K562 (cell line): Measurements from ENCODE around the gene CARD8. TPM values are rescaled to one million over a fixed set of nuclear protein-coding genes. Genes with fewer than 3 reads are reported as not detected.
A peak's percentile ranks its signal among the peaks of the same experiment; 100 is the strongest.

Experiments
- CBX2 ChIP-seq: fragments of 200-600 bp; sonication (generic); IDR thresholded peaks from one replicate; pipeline ENCODE4 v1.6.1; 2012; ENCODE audit warnings: mild to moderate bottlenecking, low read length, inconsistent platforms; ENCODE audit not compliant: insufficient read depth, poor library complexity, severe bottlenecking
- CEBPG ChIP-seq, 3 experiments: fragments of 200-800 bp in 1 of 3; sonication (Bioruptor generic) in 1 of 3; sonication (generic) in 1 of 3; formaldehyde crosslinking in 1 of 3; IDR thresholded peaks in 2 of 3; conservative IDR thresholded peaks in 1 of 3; 2 replicates each; pipeline versions ENCODE4 v1.6.1 to v1.8.0; 2016 to 2022; ENCODE audit warnings: missing compliant biosample characterization in 2 of 3, missing genetic modification characterization in 2 of 3, mild to moderate bottlenecking in 1 of 3, missing genetic modification reagents in 1 of 3
- JUND ChIP-seq, 2 experiments: IDR thresholded peaks; 2 replicates in 1 of 2; 3 replicates in 1 of 2; pipeline ENCODE4 v1.6.1; 2011; ENCODE audit warnings: borderline replicate concordance in 2 of 2, low read depth in 2 of 2, low read length in 2 of 2, improper control_type of control experiment in 1 of 2, missing biosample characterization in 1 of 2, missing genetic modification characterization in 1 of 2, missing genetic modification reagents in 1 of 2
- NFXL1 ChIP-seq: fragments of 450-650 bp; formaldehyde crosslinking; IDR thresholded peaks from 2 replicates; pipeline ENCODE4 v1.4.0; 2021; ENCODE audit warnings: mild to moderate bottlenecking
- NR2C2 ChIP-seq, 2 experiments: fragments of 200-800 bp in 1 of 2; sonication (Bioruptor generic) in 1 of 2; sonication (generic) in 1 of 2; formaldehyde crosslinking in 1 of 2; IDR thresholded peaks; 2 replicates each; pipeline versions ENCODE4 v1.6.1 to v1.8.0; 2016 to 2022; ENCODE audit warnings: mild to moderate bottlenecking in 1 of 2, missing compliant biosample characterization in 1 of 2, missing genetic modification characterization in 1 of 2, missing genetic modification reagents in 1 of 2
- RBM34 ChIP-seq: fragments of 200-400 bp; formaldehyde crosslinking; IDR thresholded peaks from 2 replicates; pipeline ENCODE4 v1.6.1; 2018; ENCODE audit warnings: low read length, borderline replicate concordance; ENCODE audit not compliant: insufficient read depth
- SAFB2 ChIP-seq: fragments of 200-400 bp; formaldehyde crosslinking; IDR thresholded peaks from 2 replicates; pipeline ENCODE4 v1.6.1; 2018; ENCODE audit warnings: borderline replicate concordance, low read length, low read depth, moderate library complexity; ENCODE audit not compliant: severe bottlenecking
- STAT5B ChIP-seq: fragments of 250-450 bp; sonication (Bioruptor Pico); IDR thresholded peaks from 2 replicates; pipeline ENCODE4 v1.8.0; 2021; ENCODE audit warnings: mild to moderate bottlenecking, inconsistent platforms
- ZBTB1 ChIP-seq: sonication (generic); formaldehyde crosslinking; IDR thresholded peaks from 2 replicates; pipeline ENCODE4 v1.8.1; 2023; ENCODE audit warnings: missing genetic modification reagents, low read depth, mild to moderate bottlenecking, borderline replicate concordance
- ZNF174 ChIP-seq: fragments of 250-450 bp; sonication (Bioruptor Pico); IDR thresholded peaks from 2 replicates; pipeline ENCODE4 v1.4.0; 2020; ENCODE audit warnings: mild to moderate bottlenecking
- ZNF764 ChIP-seq: fragments of 250-450 bp; sonication (Bioruptor Pico); IDR thresholded peaks from 2 replicates; pipeline ENCODE4 v1.4.0; 2020; ENCODE audit warnings: low read depth, mild to moderate bottlenecking, moderate library complexity
- polyA plus RNA-seq, 8 experiments: library from polyadenylated mRNA; depleted of rRNA in 4 of 8; stranded (reverse) in 5 of 8; unstranded in 3 of 8; fragments of >200 nt; fragmentation: Nextera tagmentation in 2 of 8; fragmentation: Illumina TruSeq in 1 of 8; extraction: Ambion mirVana in 2 of 8; extraction: Trizol in 1 of 8; gene quantifications; 2 replicates each; pipeline versions ENCODE4 v1.2.1 to v1.2.3, GENCODE V29; 2011 to 2014; ENCODE audit warnings: inconsistent platforms in 1 of 8, missing spikeins in 1 of 8
- total RNA-seq, 7 experiments: library from RNA; depleted of rRNA in 6 of 7; stranded (reverse); fragments of >200 nt in 6 of 7; fragmentation: Illumina TruSeq in 2 of 7; extraction: Trizol in 2 of 7; gene quantifications; 2 replicates each; pipeline versions ENCODE4 v1.2.1 to v1.2.3, GENCODE V29; 2011 to 2021; ENCODE audit warnings: low replicate concordance in 1 of 7
- TF ChIP-seq, protein P1 (sequence below), 2 experiments: fragments of 200-800 bp in 1 of 2; sonication (Bioruptor generic) in 1 of 2; sonication (generic) in 1 of 2; formaldehyde crosslinking in 1 of 2; IDR thresholded peaks in 1 of 2; conservative IDR thresholded peaks in 1 of 2; 2 replicates each; pipeline versions ENCODE4 v1.5.0 to v1.6.1; 2016 to 2020; ENCODE audit warnings: missing compliant biosample characterization in 1 of 2, missing genetic modification characterization in 1 of 2, missing genetic modification reagents in 1 of 2
- TF ChIP-seq, protein P2 (sequence below): fragments of 450-650 bp; formaldehyde crosslinking; IDR thresholded peaks from 2 replicates; pipeline ENCODE4 v1.4.0; 2020; ENCODE audit warnings: mild to moderate bottlenecking, mixed read lengths
- TF ChIP-seq, protein P3 (sequence below): fragments of 450-650 bp; IDR thresholded peaks from 2 replicates; pipeline ENCODE4 v1.6.1; 2016; ENCODE audit warnings: missing biosample characterization, missing genetic modification characterization
- TF ChIP-seq, protein P4 (sequence below): fragments of 250-450 bp; sonication (Bioruptor Pico); IDR thresholded peaks from 2 replicates; pipeline ENCODE4 v1.4.0; 2020
- TF ChIP-seq, protein P5 (sequence below): sonication (generic); formaldehyde crosslinking; IDR thresholded peaks from 2 replicates; pipeline ENCODE4 v1.4.0; 2020; ENCODE audit warnings: mild to moderate bottlenecking, missing genetic modification reagents

The CARD8 gene
- total and polyA plus RNA-seq, 9 of the 15 experiments (the other 6 are each of a cell fraction or from before 2014, with no cell fraction given): 11.5 to 26.4 (median 20.8) TPM

- TF ChIP-seq, protein P1, sequence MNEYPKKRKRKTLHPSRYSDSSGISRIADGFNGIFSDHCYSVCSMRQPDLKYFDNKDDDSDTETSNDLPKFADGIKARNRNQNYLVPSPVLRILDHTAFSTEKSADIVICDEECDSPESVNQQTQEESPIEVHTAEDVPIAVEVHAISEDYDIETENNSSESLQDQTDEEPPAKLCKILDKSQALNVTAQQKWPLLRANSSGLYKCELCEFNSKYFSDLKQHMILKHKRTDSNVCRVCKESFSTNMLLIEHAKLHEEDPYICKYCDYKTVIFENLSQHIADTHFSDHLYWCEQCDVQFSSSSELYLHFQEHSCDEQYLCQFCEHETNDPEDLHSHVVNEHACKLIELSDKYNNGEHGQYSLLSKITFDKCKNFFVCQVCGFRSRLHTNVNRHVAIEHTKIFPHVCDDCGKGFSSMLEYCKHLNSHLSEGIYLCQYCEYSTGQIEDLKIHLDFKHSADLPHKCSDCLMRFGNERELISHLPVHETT (CRISPR knock-in tag; conservative IDR thresholded peaks at IDR 0.05 in 1 of 2, IDR thresholded peaks at IDR 0.05 in 1 of 2): peak in 1 of 2 experiments; percentile 90; a peak in 2 of 4 replicates
- no peak for TF ChIP-seq SAFB2
- TF ChIP-seq, protein P2, sequence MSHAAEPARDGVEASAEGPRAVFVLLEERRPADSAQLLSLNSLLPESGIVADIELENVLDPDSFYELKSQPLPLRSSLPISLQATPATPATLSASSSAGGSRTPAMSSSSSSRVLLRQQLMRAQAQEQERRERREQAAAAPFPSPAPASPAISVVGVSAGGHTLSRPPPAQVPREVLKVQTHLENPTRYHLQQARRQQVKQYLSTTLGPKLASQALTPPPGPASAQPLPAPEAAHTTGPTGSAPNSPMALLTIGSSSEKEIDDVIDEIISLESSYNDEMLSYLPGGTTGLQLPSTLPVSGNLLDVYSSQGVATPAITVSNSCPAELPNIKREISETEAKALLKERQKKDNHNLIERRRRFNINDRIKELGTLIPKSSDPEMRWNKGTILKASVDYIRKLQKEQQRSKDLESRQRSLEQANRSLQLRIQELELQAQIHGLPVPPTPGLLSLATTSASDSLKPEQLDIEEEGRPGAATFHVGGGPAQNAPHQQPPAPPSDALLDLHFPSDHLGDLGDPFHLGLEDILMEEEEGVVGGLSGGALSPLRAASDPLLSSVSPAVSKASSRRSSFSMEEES (CRISPR knock-in tag): no peak
- TF ChIP-seq JUND (IDR thresholded peaks at IDR 0.05; ENCODE audit: borderline replicate concordance, low read depth, low read length): no peak
- no peak for TF ChIP-seq JUND (tag; IDR thresholded peaks at IDR 0.05; ENCODE audit: borderline replicate concordance, low read depth, low read length)
- no peak for TF ChIP-seq CBX2
- no peak for TF ChIP-seq STAT5B
- no peak for TF ChIP-seq RBM34
- no peak for TF ChIP-seq ZNF764
- TF ChIP-seq CEBPG (CRISPR knock-in tag; IDR thresholded peaks at IDR 0.05): peak; percentile 42; the same call in 1 of the 2 replicates
- no peak for TF ChIP-seq CEBPG (tag; conservative IDR thresholded peaks at IDR 0.05 in 1 of 2, IDR thresholded peaks at IDR 0.05 in 1 of 2)
- no peak for TF ChIP-seq NFXL1 (CRISPR knock-in tag)
- no peak for TF ChIP-seq ZNF174 (CRISPR knock-in tag)
- TF ChIP-seq, protein P3, sequence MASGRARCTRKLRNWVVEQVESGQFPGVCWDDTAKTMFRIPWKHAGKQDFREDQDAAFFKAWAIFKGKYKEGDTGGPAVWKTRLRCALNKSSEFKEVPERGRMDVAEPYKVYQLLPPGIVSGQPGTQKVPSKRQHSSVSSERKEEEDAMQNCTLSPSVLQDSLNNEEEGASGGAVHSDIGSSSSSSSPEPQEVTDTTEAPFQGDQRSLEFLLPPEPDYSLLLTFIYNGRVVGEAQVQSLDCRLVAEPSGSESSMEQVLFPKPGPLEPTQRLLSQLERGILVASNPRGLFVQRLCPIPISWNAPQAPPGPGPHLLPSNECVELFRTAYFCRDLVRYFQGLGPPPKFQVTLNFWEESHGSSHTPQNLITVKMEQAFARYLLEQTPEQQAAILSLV (tag): no peak
- 0 out of 2 replicates have a peak, but pooled peaks have one; percentile 52 for TF ChIP-seq NR2C2 (CRISPR knock-in tag; IDR thresholded peaks at IDR 0.05)
- TF ChIP-seq NR2C2 (tag; IDR thresholded peaks at IDR 0.05): peak; percentile 83
- TF ChIP-seq, protein P4, sequence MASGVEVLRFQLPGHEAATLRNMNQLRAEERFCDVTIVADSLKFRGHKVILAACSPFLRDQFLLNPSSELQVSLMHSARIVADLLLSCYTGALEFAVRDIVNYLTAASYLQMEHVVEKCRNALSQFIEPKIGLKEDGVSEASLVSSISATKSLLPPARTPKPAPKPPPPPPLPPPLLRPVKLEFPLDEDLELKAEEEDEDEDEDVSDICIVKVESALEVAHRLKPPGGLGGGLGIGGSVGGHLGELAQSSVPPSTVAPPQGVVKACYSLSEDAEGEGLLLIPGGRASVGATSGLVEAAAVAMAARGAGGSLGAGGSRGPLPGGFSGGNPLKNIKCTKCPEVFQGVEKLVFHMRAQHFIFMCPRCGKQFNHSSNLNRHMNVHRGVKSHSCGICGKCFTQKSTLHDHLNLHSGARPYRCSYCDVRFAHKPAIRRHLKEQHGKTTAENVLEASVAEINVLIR (CRISPR knock-in tag): no peak
- TF ChIP-seq, protein P5, sequence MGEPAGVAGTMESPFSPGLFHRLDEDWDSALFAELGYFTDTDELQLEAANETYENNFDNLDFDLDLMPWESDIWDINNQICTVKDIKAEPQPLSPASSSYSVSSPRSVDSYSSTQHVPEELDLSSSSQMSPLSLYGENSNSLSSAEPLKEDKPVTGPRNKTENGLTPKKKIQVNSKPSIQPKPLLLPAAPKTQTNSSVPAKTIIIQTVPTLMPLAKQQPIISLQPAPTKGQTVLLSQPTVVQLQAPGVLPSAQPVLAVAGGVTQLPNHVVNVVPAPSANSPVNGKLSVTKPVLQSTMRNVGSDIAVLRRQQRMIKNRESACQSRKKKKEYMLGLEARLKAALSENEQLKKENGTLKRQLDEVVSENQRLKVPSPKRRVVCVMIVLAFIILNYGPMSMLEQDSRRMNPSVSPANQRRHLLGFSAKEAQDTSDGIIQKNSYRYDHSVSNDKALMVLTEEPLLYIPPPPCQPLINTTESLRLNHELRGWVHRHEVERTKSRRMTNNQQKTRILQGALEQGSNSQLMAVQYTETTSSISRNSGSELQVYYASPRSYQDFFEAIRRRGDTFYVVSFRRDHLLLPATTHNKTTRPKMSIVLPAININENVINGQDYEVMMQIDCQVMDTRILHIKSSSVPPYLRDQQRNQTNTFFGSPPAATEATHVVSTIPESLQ (CRISPR knock-in tag): no peak; the same call in 1 of the 2 replicates
- TF ChIP-seq ZBTB1 (CRISPR knock-in tag): no peak
Measured at GRCh38 chr19:48169939-48170803, 85.5 kb downstream of the CARD8 start, which contains the start of the genes LIG1 and ZSWIM9 (continued).
